Measurements from ENCODE around the gene CEMIP.

Gene CEMIP

GRCh38 chr15:80929689-80930088 is 150.5 kb downstream of the CEMIP start:
- DNase-seq (ENCODE audit: low read depth) = no peak

- no peak for DNase-seq (ENCODE audit: low read depth)
These were observed 152.0 kb downstream of the CEMIP start for GRCh38 chr15:80931191-80931590.

- no peak for DNase-seq (ENCODE audit: low read depth)
These were observed 152.7 kb downstream of the CEMIP start for GRCh38 chr15:80931721-80932512.

GRCh38 chr15:80932513-80932815 is 153.3 kb downstream of the CEMIP start:
- DNase-seq (ENCODE audit: low read depth) = no peak

DNA sequence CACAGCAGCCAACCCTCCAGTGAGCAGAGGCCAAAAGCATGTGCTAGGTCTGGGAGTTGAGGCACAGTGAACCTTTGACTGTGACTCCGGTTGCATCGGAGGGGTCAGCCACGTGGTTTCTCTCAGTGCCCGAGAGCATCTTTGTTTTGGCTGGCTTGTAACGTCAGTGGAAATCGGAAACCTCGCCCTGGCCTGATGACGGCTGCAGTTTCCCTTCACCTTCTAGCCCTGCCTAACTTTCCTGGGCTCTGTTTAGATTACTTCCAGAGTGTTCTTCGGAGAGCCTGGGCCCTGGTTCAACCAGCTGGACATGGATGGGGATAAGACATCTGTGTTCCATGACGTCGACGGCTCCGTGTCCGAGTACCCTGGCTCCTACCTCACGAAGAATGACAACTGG is 153.8 kb downstream of the CEMIP start:
- no peak for DNase-seq (ENCODE audit: low read depth)

GRCh38 chr15:80934761-80935221 is 155.6 kb downstream of the CEMIP start:
- no peak for DNase-seq (ENCODE audit: low read depth)

DNA sequence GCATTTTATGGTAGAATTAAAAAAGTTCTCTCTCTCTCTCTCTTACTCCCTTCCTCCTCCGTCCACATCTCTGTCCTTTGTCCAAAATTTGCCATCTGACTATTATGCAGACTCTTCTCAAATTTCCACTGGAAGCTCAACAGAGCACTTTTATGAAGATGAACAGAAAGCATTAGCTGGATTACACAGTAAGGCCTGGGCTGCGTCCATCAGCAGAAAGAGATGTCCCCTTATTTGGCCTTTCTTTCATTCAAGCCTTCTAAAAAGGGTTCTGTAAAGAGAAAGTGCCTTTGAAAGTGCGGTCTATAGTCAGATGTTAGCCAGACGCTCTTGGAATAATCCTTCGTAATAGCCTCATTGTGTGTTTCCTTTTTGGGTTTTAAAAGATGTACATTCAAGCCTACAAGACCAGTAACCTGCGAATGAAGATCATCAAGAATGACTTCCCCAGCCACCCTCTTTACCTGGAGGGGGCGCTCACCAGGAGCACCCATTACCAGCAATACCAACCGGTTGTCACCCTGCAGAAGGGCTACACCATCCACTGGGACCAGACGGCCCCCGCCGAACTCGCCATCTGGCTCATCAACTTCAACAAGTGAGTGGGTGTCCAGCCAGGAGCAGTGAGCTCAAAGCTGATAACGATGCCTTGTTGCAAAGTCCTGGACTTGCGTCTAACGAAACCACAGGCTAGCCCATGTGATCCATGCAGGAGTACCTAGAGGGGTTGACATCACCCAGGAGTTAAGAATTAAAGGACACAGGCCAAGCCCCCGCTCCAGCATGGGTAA is 157.3 kb downstream of the CEMIP start:
- no peak for DNase-seq (ENCODE audit: low read depth)

DNA sequence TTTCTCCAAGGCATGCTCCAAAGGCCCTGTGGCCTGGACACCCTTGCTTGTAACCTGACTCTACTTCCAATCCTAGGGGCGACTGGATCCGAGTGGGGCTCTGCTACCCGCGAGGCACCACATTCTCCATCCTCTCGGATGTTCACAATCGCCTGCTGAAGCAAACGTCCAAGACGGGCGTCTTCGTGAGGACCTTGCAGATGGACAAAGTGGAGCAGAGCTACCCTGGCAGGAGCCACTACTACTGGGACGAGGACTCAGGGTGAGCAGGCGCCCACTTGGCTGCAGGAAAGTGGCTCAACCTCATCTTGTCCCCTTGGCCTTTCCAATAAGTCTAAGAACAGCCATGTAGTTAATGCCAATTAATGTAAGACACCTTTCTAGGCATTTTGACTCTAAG is 158.5 kb downstream of the CEMIP start:
- no peak for DNase-seq (ENCODE audit: low read depth)

GRCh38 chr15:80939216-80939615 is 160.0 kb downstream of the CEMIP start:
- DNase-seq (ENCODE audit: low read depth) = no peak

DNA sequence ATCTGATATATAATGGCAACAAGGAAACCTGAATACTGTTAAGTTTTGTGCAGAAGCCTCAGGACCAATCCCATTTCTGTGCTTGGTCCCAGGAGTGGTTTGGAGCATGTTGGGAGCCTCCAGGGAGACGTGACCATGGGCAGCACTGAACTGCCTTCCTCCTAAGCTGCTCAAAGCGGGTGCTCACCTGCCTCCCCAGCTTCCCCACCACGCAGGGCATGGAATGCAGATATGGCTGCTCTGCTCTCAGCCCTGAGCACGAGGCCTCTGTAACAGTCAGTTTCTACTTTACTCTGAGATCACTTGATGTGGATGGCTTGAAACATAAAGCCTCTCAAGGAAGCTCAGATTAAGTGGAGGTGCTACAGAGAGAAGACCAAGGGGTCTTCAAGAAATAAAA is 161.2 kb downstream of the CEMIP start:
- DNase-seq (ENCODE audit: low read depth) = no peak

GRCh38 chr15:80940851-80941250 is 161.7 kb downstream of the CEMIP start:
- no peak for DNase-seq (ENCODE audit: low read depth)

GRCh38 chr15:80942266-80942665 is 163.1 kb downstream of the CEMIP start:
- no peak for DNase-seq (ENCODE audit: low read depth)

DNA sequence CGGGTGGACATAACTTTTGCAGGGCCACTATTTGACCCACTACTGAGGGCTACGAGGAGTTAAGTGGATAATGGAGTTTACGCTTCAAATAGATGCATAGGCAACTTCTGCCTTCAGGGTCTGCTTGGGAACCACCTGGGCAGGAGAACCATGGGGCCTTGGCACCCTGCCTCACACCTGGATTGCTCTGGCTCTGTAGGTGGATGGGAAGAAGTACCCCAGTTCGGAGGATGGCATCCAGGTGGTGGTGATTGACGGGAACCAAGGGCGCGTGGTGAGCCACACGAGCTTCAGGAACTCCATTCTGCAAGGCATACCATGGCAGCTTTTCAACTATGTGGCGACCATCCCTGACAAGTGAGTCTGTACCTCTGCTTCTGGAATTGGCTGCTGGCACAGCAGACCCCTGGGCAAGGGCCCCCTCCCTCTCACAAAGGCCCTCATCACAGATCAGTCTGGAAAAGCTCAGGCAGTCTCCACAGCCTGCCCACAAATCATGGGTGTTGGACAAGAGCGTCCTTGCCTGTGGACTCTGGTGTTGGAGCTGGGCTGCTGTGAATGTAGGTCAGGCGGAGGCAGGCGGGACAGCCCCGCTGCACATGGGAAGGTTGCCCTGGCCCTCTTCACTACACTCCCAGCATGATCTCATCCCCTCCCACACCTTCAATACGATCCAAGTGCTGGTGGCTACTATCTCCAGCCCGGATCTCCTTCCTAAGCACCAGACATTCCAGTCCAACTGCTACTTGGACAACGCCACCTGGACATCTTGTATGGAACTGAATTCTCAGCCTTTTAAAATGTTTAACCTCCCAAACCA is 163.8 kb downstream of the CEMIP start:
- DNase-seq (ENCODE audit: low read depth) = no peak

DNA sequence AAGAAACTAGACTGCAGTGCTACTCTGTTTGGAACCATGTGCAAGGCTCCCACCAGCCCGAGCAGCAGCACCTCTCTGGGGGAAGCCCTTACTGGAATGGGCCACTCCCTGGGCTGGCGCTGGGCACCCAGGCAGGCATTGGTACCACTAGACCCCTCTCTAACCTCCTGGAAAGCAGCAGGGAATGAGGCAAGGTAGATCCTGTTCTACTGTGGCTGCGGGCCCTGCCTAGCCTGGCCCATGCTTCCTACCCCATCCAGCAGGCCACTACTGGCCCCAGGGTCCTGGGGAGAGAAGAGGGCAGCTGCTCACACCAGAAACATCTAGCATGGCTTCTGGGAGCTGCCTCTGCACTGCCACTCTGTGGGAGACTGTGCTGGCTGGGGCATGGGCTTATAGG is 165.6 kb downstream of the CEMIP start:
- DNase-seq (ENCODE audit: low read depth) = no peak

DNA sequence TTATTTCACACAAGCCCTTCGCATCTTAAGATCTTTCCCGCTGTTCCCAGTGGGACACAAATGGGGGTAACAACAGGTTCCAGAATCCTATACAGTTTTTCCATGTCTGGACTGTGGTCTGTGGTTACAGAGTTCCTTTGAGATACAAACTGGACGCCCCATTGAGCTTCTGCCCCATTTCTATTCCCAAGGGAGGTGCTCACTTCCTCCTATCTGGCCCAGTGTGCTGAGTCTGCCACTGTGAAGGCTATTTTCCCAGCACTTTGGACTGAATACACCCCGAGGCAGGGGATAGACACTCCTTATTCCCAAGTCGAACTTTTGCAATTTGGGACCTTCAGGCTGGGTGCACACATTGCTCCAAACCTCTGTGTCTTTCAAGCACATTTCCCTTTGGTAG is 166.4 kb downstream of the CEMIP start:
- no peak for DNase-seq (ENCODE audit: low read depth)

- no peak for DNase-seq (ENCODE audit: low read depth)
These were observed 167.4 kb downstream of the CEMIP start for GRCh38 chr15:80946576-80946975.

DNA sequence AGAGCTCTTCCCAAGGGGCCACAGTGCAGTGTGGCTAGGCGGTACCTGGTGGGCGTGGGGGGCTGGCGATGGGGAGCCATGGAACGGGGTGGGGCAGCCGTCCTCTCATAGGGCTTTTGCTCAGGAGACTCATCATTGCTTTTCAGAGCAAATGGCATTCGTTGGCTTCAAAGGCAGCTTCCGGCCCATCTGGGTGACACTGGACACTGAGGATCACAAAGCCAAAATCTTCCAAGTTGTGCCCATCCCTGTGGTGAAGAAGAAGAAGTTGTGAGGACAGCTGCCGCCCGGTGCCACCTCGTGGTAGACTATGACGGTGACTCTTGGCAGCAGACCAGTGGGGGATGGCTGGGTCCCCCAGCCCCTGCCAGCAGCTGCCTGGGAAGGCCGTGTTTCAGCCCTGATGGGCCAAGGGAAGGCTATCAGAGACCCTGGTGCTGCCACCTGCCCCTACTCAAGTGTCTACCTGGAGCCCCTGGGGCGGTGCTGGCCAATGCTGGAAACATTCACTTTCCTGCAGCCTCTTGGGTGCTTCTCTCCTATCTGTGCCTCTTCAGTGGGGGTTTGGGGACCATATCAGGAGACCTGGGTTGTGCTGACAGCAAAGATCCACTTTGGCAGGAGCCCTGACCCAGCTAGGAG is 169.6 kb downstream of the CEMIP start:
- DNase-seq (ENCODE audit: low read depth) = no peak

GRCh38 chr15:80949756-80950155 is 170.6 kb downstream of the CEMIP start:
- no peak for DNase-seq (ENCODE audit: low read depth)

GRCh38 chr15:80950291-80951078 is 171.3 kb downstream of the CEMIP start:
- DNase-seq (ENCODE audit: low read depth) = no peak

GRCh38 chr15:80951941-80952340 is 172.8 kb downstream of the CEMIP start:
- DNase-seq (ENCODE audit: low read depth) = no peak

Data from activated T-cell treated with anti-CD3 and anti-CD28 coated beads for 1 hour (primary cell).